Measurements from ENCODE around the gene ERG. TPM values are rescaled to one million over a fixed set of nuclear protein-coding genes. Genes with fewer than 3 reads are reported as not detected.

The ERG gene
- polyA plus RNA-seq, 1 donor from 2014 or later, result not detected

- no peaks in the 10 kb centered on the region for H3K36me3 ChIP-seq (ENCODE audit: insufficient read depth, low read length)
- no peaks in the 10 kb centered on the region for H3F3A ChIP-seq (ENCODE audit: insufficient read depth, low read length, poor library complexity, severe bottlenecking)
- H2AFZ ChIP-seq (ENCODE audit: low read depth, low read length), result no peak overlapping the region
- H3K79me2 ChIP-seq (replicated peaks; ENCODE audit: insufficient read depth, low read length), result no peaks in the 10 kb centered on the region
- H3K27ac ChIP-seq (ENCODE audit: low read length), result no peak overlapping the region
- no peaks in the 10 kb centered on the region for H3K9me2 ChIP-seq (ENCODE audit: insufficient read depth, low read length)
- TF ChIP-seq CTCF (IDR thresholded peaks at IDR 0.05; ENCODE audit: poor library complexity, severe bottlenecking), result no peak
- no peak for TF ChIP-seq REST (IDR thresholded peaks at IDR 0.05; ENCODE audit: borderline replicate concordance)
- no peak for TF ChIP-seq RAD21 (conservative IDR thresholded peaks at IDR 0.05)
- no peak for TF ChIP-seq SMC3 (conservative IDR thresholded peaks at IDR 0.05; ENCODE audit: poor library complexity)
- TF ChIP-seq EP300 (conservative IDR thresholded peaks at IDR 0.05; ENCODE audit: poor library complexity, severe bottlenecking), result no peak
- no peak for TF ChIP-seq EZH2 (IDR thresholded peaks at IDR 0.05; ENCODE audit: borderline replicate concordance, insufficient read depth, low read length, poor library complexity, severe bottlenecking)
- no peak for TF ChIP-seq POLR2AphosphoS5 (IDR thresholded peaks at IDR 0.05)
- TF ChIP-seq MXI1 (conservative IDR thresholded peaks at IDR 0.05; ENCODE audit: poor library complexity, severe bottlenecking), result no peak
- no peak for TF ChIP-seq TAF1 (IDR thresholded peaks at IDR 0.05; ENCODE audit: low read depth)
- H3K4me3 ChIP-seq (ENCODE audit: low read length), result no peak overlapping the region
- no peaks in the 10 kb centered on the region for H4K20me1 ChIP-seq (ENCODE audit: insufficient read depth)
- H3K9ac ChIP-seq (ENCODE audit: low read length), result no peak overlapping the region
- H3K9me3 ChIP-seq (ENCODE audit: low read length), result no peaks in the 10 kb centered on the region
- H3K27me3 ChIP-seq (ENCODE audit: insufficient read depth, low read depth, low read length), result no peaks in the 10 kb centered on the region
- no peak overlapping the region for H3K4me2 ChIP-seq (ENCODE audit: low read length)
These were observed 29.5 kb upstream of the ERG start for GRCh38 chr21:38527737-38528136.

GRCh38 chr21:38525454-38525853, 27.2 kb upstream of the ERG start:
- no peaks in the 10 kb centered on the region for H3K9me3 ChIP-seq (ENCODE audit: low read length)
- no peaks in the 10 kb centered on the region for H3F3A ChIP-seq (ENCODE audit: insufficient read depth, low read length, poor library complexity, severe bottlenecking)
- H2AFZ ChIP-seq (ENCODE audit: low read depth, low read length), result no peak overlapping the region
- TF ChIP-seq POLR2AphosphoS5 (IDR thresholded peaks at IDR 0.05) (no peak), EZH2 (IDR thresholded peaks at IDR 0.05; ENCODE audit: borderline replicate concordance, insufficient read depth, low read length, poor library complexity, severe bottlenecking) (no peak), CTCF (IDR thresholded peaks at IDR 0.05; ENCODE audit: poor library complexity, severe bottlenecking) (no peak), RAD21 (conservative IDR thresholded peaks at IDR 0.05) (no peak), MXI1 (conservative IDR thresholded peaks at IDR 0.05; ENCODE audit: poor library complexity, severe bottlenecking) (no peak), EP300 (conservative IDR thresholded peaks at IDR 0.05; ENCODE audit: poor library complexity, severe bottlenecking) (no peak), TAF1 (IDR thresholded peaks at IDR 0.05; ENCODE audit: low read depth) (no peak), REST (IDR thresholded peaks at IDR 0.05; ENCODE audit: borderline replicate concordance) (no peak)
- H4K20me1 ChIP-seq (ENCODE audit: insufficient read depth), result no peaks in the 10 kb centered on the region
- no peaks in the 10 kb centered on the region for H3K36me3 ChIP-seq (ENCODE audit: insufficient read depth, low read length)
- H3K79me2 ChIP-seq (replicated peaks; ENCODE audit: insufficient read depth, low read length), result no peaks in the 10 kb centered on the region
- H3K4me3 ChIP-seq (ENCODE audit: low read length), result no peak overlapping the region
- no peaks in the 10 kb centered on the region for H3K9me2 ChIP-seq (ENCODE audit: insufficient read depth, low read length)
- no peak overlapping the region for H3K27ac ChIP-seq (ENCODE audit: low read length)
- H3K9ac ChIP-seq (ENCODE audit: low read length), result no peak overlapping the region
- H3K27me3 ChIP-seq (ENCODE audit: insufficient read depth, low read depth, low read length), result no peaks in the 10 kb centered on the region
- H3K4me2 ChIP-seq (ENCODE audit: low read length), result no peak overlapping the region
